HepG2 (cell line): ENCODE data around the gene GPS1. TPM values are rescaled to one million over a fixed set of nuclear protein-coding genes. Genes with fewer than 3 reads are reported as not detected.

ENCODE experiments used
- ATAC-seq: fragments of 200-7000 bp; cut with Tn5 transposase; 3 replicates; pipeline ENCODE4 v1.9.1; 2020; ENCODE audit warnings: mild to moderate bottlenecking, moderate library complexity
- BruUV-seq: library from RNA; stranded (reverse); fragments of 400-500 nt; replicated peaks from 2 replicates; lab custom pipeline; 2021; lab: Mats Ljungman, UMichigan
- CTCF ChIA-PET: fragments of 300-600 bp; formaldehyde crosslinking; extraction: SDS; loops from one replicate; lab custom pipeline; 2021; ENCODE audit warnings: low total read pairs, inconsistent platforms, low intra/inter-chr PET ratio; lab: Yijun Ruan, JAX
- POLR2A ChIA-PET: fragments of 350-600 bp; sonication (Branson Sonifier 250); formaldehyde crosslinking; loops from one replicate; lab custom pipeline; 2020; ENCODE audit warnings: antibody characterized with exemption, inconsistent platforms; lab: Yijun Ruan, JAX
- DNase-seq: peaks from one replicate; pipeline ENCODE4 v3.0.0-alpha.2; 2015; ENCODE audit warnings: low spot score
- FAIRE-seq: peaks from 3 replicates; lab custom pipeline; 2011; peaks lifted over from hg19 to GRCh38; lab: Jason Lieb, UNC
- H2AFZ ChIP-seq: one replicate; pipeline ENCODE4 v1.6.1; 2011; ENCODE audit warnings: low read length, inconsistent platforms
- H3K27ac ChIP-seq: fragments of 300-600 bp; 3 replicates; pipeline ENCODE4 v1.8.0; 2011; ENCODE audit warnings: mixed run types, mild to moderate bottlenecking, mixed read lengths, low read length, inconsistent platforms; ENCODE audit not compliant: insufficient read depth; ENCODE audit errors: extremely low read length
- H3K27me3 ChIP-seq, 2 experiments: fragments of 200-600 bp in 1 of 2; 2 replicates in 1 of 2; 3 replicates in 1 of 2; pipeline versions ENCODE4 v1.6.0 to v1.8.0; 2011; ENCODE audit warnings: low read length in 2 of 2, mild to moderate bottlenecking in 2 of 2, moderate library complexity in 2 of 2, inconsistent platforms in 1 of 2; ENCODE audit not compliant: insufficient read depth in 2 of 2, control insufficient read depth in 1 of 2
- H3K36me3 ChIP-seq, 2 experiments: fragments of 200-600 bp in 1 of 2; replicated peaks in 1 of 2; 2 replicates in 1 of 2; 3 replicates in 1 of 2; pipeline versions ENCODE4 v1.5.1 to v1.8.0; 2011; ENCODE audit warnings: low read length in 2 of 2, inconsistent platforms in 1 of 2; ENCODE audit not compliant: insufficient read depth in 2 of 2, control insufficient read depth in 1 of 2
- H3K4me1 ChIP-seq: 2 replicates; pipeline ENCODE4 v1.5.1; 2012; ENCODE audit warnings: low read length, inconsistent platforms; ENCODE audit not compliant: insufficient read depth
- H3K4me2 ChIP-seq: 2 replicates; pipeline ENCODE4 v1.6.0; 2011; ENCODE audit warnings: low read depth, low read length, inconsistent platforms
- H3K4me3 ChIP-seq, 3 experiments: fragments of 200-600 bp in 1 of 3; sonication (generic), shearing (Covaris generic) in 1 of 3; replicated peaks in 1 of 3; 2 replicates each; pipeline ENCODE4 v1.5.1; 2011 to 2016; ENCODE audit warnings: low read length in 3 of 3, inconsistent platforms in 2 of 3, low read depth in 2 of 3, mild to moderate bottlenecking in 2 of 3, control low read depth in 1 of 3, mixed read lengths in 1 of 3; ENCODE audit not compliant: insufficient read depth in 1 of 3
- H3K79me2 ChIP-seq: one replicate; pipeline ENCODE4 v1.6.1; 2011; ENCODE audit warnings: low read length, inconsistent platforms; ENCODE audit not compliant: insufficient read depth
- H3K9ac ChIP-seq: 2 replicates; pipeline ENCODE4 v1.6.0; 2011; ENCODE audit warnings: mild to moderate bottlenecking, low read depth, low read length, inconsistent platforms; ENCODE audit not compliant: insufficient read depth
- H3K9me3 ChIP-seq: 2 replicates; pipeline ENCODE4 v1.5.1; 2012; ENCODE audit warnings: mild to moderate bottlenecking, low read length
- H4K20me1 ChIP-seq: 2 replicates; pipeline ENCODE4 v1.6.0; 2011; ENCODE audit warnings: inconsistent platforms, mild to moderate bottlenecking, low read length, moderate library complexity; ENCODE audit not compliant: insufficient read depth
- ARID2 ChIP-seq: sonication (generic); formaldehyde crosslinking; IDR thresholded peaks from 2 replicates; pipeline ENCODE4 v1.8.1; 2022; ENCODE audit warnings: mild to moderate bottlenecking, missing genetic modification reagents, borderline replicate concordance
- ATF3 ChIP-seq: sonication (generic); formaldehyde crosslinking; IDR thresholded peaks from 2 replicates; pipeline ENCODE4 v1.4.0; 2020; ENCODE audit warnings: missing genetic modification reagents
- CREB1 ChIP-seq, 2 experiments: fragments of 450-650 bp in 1 of 2; IDR thresholded peaks; 2 replicates each; pipeline ENCODE4 v1.6.1; 2016 to 2017; ENCODE audit warnings: control low read depth in 1 of 2, mild to moderate bottlenecking in 1 of 2, missing compliant biosample characterization in 1 of 2, missing genetic modification characterization in 1 of 2
- GTF3A ChIP-seq: sonication (generic); formaldehyde crosslinking; conservative IDR thresholded peaks from 2 replicates; pipeline ENCODE4 v1.4.0; 2020; ENCODE audit warnings: mild to moderate bottlenecking, missing genetic modification reagents
- HMG20A ChIP-seq: IDR thresholded peaks from 2 replicates; pipeline ENCODE4 v1.6.1; 2016; ENCODE audit warnings: borderline replicate concordance
- KLF13 ChIP-seq: sonication (generic); formaldehyde crosslinking; IDR thresholded peaks from 2 replicates; pipeline ENCODE4 v1.4.0; 2020; ENCODE audit warnings: mild to moderate bottlenecking, missing genetic modification reagents
- PBX3 ChIP-seq: sonication (generic); formaldehyde crosslinking; IDR thresholded peaks from 2 replicates; pipeline ENCODE4 v1.8.1; 2023; ENCODE audit warnings: missing genetic modification reagents, inconsistent platforms, borderline replicate concordance
- RARG ChIP-seq: sonication (generic); formaldehyde crosslinking; IDR thresholded peaks from 2 replicates; pipeline ENCODE4 v1.4.0; 2020; ENCODE audit warnings: low read depth, mild to moderate bottlenecking, missing genetic modification reagents
- RNF219 ChIP-seq: sonication (generic); formaldehyde crosslinking; IDR thresholded peaks from 2 replicates; pipeline ENCODE4 v1.5.0; 2020; ENCODE audit warnings: mild to moderate bottlenecking, missing genetic modification reagents
- SETDB1 ChIP-seq: sonication (generic); formaldehyde crosslinking; IDR thresholded peaks from 2 replicates; pipeline ENCODE4 v1.5.1; 2020; ENCODE audit warnings: missing genetic modification reagents, mild to moderate bottlenecking, borderline replicate concordance
- SOX6 ChIP-seq, 2 experiments: fragments of 450-650 bp in 1 of 2; sonication (generic) in 1 of 2; formaldehyde crosslinking in 1 of 2; IDR thresholded peaks; 2 replicates each; pipeline versions ENCODE4 v1.4.0 to v1.6.1; 2017 to 2020; ENCODE audit warnings: antibody characterized with exemption in 1 of 2, mild to moderate bottlenecking in 1 of 2, missing genetic modification reagents in 1 of 2
- ZNF232 ChIP-seq: sonication (generic); formaldehyde crosslinking; IDR thresholded peaks from 2 replicates; pipeline ENCODE4 v1.4.0; 2020; ENCODE audit warnings: missing genetic modification reagents, borderline replicate concordance
- ZNF292 ChIP-seq: sonication (generic); formaldehyde crosslinking; IDR thresholded peaks from 2 replicates; pipeline ENCODE4 v1.8.1; 2022; ENCODE audit warnings: mild to moderate bottlenecking, low read depth, missing genetic modification reagents, borderline replicate concordance
- WGBS: methylation state at CpG from one replicate; pipeline ENCODE4 v1.1.6; 2017; ENCODE audit warnings: low lambda C conversion rate; 5-methylcytosine and 5-hydroxymethylcytosine counted together
- in situ Hi-C: cut with HindIII; loops from 2 replicates; pipeline ENCODE4 v1.10.0; 2017; ENCODE audit warnings: low pct_unique_long_range_greater_than_20kb; ENCODE audit not compliant: extremely low pct_ligation_motif_present
- intact Hi-C: fragments of 100-400 bp; cut with micrococcal nuclease; formaldehyde crosslinking; loops from one replicate; pipeline ENCODE4 v1.10.0; 2022; ENCODE audit not compliant: unreplicated experiment
- polyA plus RNA-seq, 8 experiments: library from polyadenylated mRNA; depleted of rRNA in 3 of 8; stranded (reverse) in 7 of 8; unstranded in 1 of 8; fragments of >200 nt; fragmentation: Illumina TruSeq in 4 of 8; extraction: Trizol in 4 of 8; gene quantifications; 2 replicates each; pipeline versions ENCODE4 v1.2.1 to v1.2.3, GENCODE V29; 2011 to 2016; ENCODE audit warnings: low read depth in 4 of 8, missing spikeins in 1 of 8, mixed read lengths in 1 of 8; ENCODE audit not compliant: insufficient read depth in 1 of 8
- total RNA-seq, 5 experiments: library from RNA; depleted of rRNA; stranded (reverse); fragments of >200 nt; fragmentation: Illumina TruSeq; extraction: Trizol; gene quantifications; 2 replicates each; pipeline ENCODE4 v1.2.3, GENCODE V29; 2016; ENCODE audit warnings: low read depth in 1 of 5
- TF ChIP-seq, protein P1 (sequence below): sonication (generic); formaldehyde crosslinking; IDR thresholded peaks from 2 replicates; pipeline ENCODE4 v1.8.0; 2022; ENCODE audit warnings: missing genetic modification reagents, low read depth, mild to moderate bottlenecking, borderline replicate concordance

Gene GPS1
- total and polyA plus RNA-seq, 2 of the 13 experiments (the other 11 are each of a cell fraction or from before 2014, with no cell fraction given) = 124 to 128 TPM

GRCh38 chr17:82003411-82004381 is 48.0 kb upstream of the GPS1 start:
- no peaks in the 10 kb centered on the region for H3K27me3 ChIP-seq
- peak; percentile 92 for DNase-seq
- H3K4me1 ChIP-seq = peaks cover 76% of the 10 kb centered on the region
- TF ChIP-seq ZNF232 (CRISPR knock-in tag) (no peak), KLF13 (no peak), RNF219 (CRISPR knock-in tag) (peak; percentile 73; the same call in 1 of the 2 replicates), SOX6 (IDR thresholded peaks at IDR 0.05) (no peak), SOX6 (CRISPR knock-in tag; IDR thresholded peaks at IDR 0.05) (peak; percentile 61), ARID2 (CRISPR knock-in tag) (peak; percentile 47; the same call in 1 of the 2 replicates), PBX3 (CRISPR knock-in tag) (no peak), CREB1 (IDR thresholded peaks at IDR 0.05) (no peak), CREB1 (CRISPR knock-in tag; IDR thresholded peaks at IDR 0.05) (no peak), GTF3A (CRISPR knock-in tag) (peak; percentile 66; the same call in 1 of the 2 replicates), HMG20A (CRISPR knock-in tag) (peak; percentile 41; the same call in 1 of the 2 replicates), SETDB1 (CRISPR knock-in tag) (no peak), ATF3 (CRISPR knock-in tag) (peak; percentile 86), ZNF292 (CRISPR knock-in tag) (no peak; the same call in 1 of the 2 replicates), RARG (no peak)
- TF ChIP-seq, protein P1, sequence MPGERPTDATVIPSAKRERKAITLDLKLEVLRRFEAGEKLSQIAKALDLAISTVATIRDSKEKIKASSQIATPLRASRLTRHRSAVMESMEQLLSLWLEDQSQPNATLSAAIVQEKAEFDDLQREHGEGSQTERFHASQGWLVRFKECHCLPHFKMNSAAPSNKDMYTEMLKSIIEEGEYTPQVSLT = no peak; the same call in 1 of the 2 replicates

More at GRCh38 chr17:82003411-82004381, 48.0 kb upstream of the GPS1 start:
- POLR2A ChIA-PET = interaction anchor here (0.6 to 16.1 kb wide), 16 partner anchors 10 to 166 kb away, joined by 3 to 470 read pairs (median 4); partner anchors contain the start of genes CENPX, DCXR, LRRC45 and NOTUM
- Histone ChIP-seq H2AFZ (no peak overlapping the region), H4K20me1 (no peaks in the 10 kb centered on the region), H3K36me3 (peaks cover 17 to 28% of the 10 kb centered on the region in 2 experiments), H3K79me2 (peaks cover 56% of the 10 kb centered on the region), H3K27ac (peak overlapping the region; percentile 95), H3K9me3 (no peaks in the 10 kb centered on the region), H3K4me3 (peak overlapping the region in 1 of 3 experiments; percentile 29; a peak in 1 of 6 replicates), H3K9ac (peak overlapping the region; percentile 50), H3K4me2 (peak overlapping the region; percentile 36)
- FAIRE-seq (peak; percentile 71), ATAC-seq (peak; percentile 8)
- CTCF ChIA-PET = interaction anchor here (1.6 kb wide), 1 partner anchor 44 kb away, joined by 14 read pairs; no protein-coding TSS in a partner anchor
- no TSS peak for BruUV-seq
- WGBS = 61% methylated on average over 51 of the region's 53 CpGs
- in situ Hi-C loops = no loop called here
- intact Hi-C loops = no loop called here
